ENCODE measurements around the gene FMNL1.

Gene FMNL1

GRCh38 chr17:45223539-45224528 is 2.1 kb downstream of the FMNL1 start:
- Histone ChIP-seq H3K9me3 (ENCODE audit: severe bottlenecking) (no peaks in the 10 kb centered on the region), H3K36me3 (ENCODE audit: low read depth) (no peaks in the 10 kb centered on the region), H3K27me3 (ENCODE audit: insufficient read depth, poor library complexity, severe bottlenecking) (no peaks in the 10 kb centered on the region), H3K4me1 (ENCODE audit: insufficient read depth, poor library complexity, severe bottlenecking) (peaks cover 45% of the 10 kb centered on the region), H3K4me3 (ENCODE audit: severe bottlenecking) (no peak overlapping the region), H3K27ac (ENCODE audit: poor library complexity, severe bottlenecking) (peak overlapping the region; percentile 63)
- no peak for TF ChIP-seq CTCF (IDR thresholded peaks at IDR 0.05; ENCODE audit: poor library complexity, severe bottlenecking)
- DNase-seq (ENCODE audit: low spot score) (no peak), ATAC-seq (ENCODE audit: low read depth) (no peak)

GRCh38 chr17:45224671-45225050 is 3.0 kb downstream of the FMNL1 start:
- ATAC-seq (ENCODE audit: low read depth) (no peak), DNase-seq (ENCODE audit: low spot score) (no peak)
- TF ChIP-seq CTCF (IDR thresholded peaks at IDR 0.05; ENCODE audit: poor library complexity, severe bottlenecking), result no peak
- Histone ChIP-seq H3K27ac (ENCODE audit: poor library complexity, severe bottlenecking) (peak overlapping the region; percentile 63), H3K27me3 (ENCODE audit: insufficient read depth, poor library complexity, severe bottlenecking) (no peaks in the 10 kb centered on the region), H3K9me3 (ENCODE audit: severe bottlenecking) (no peaks in the 10 kb centered on the region), H3K4me1 (ENCODE audit: insufficient read depth, poor library complexity, severe bottlenecking) (peaks cover 54% of the 10 kb centered on the region), H3K36me3 (ENCODE audit: low read depth) (no peaks in the 10 kb centered on the region), H3K4me3 (ENCODE audit: severe bottlenecking) (no peak overlapping the region)

GRCh38 chr17:45225051-45225700 is 3.5 kb downstream of the FMNL1 start:
- H3K27ac ChIP-seq (ENCODE audit: poor library complexity, severe bottlenecking), result peak overlapping the region; percentile 63
- H3K4me3 ChIP-seq (ENCODE audit: severe bottlenecking), result no peak overlapping the region
- H3K9me3 ChIP-seq (ENCODE audit: severe bottlenecking), result no peaks in the 10 kb centered on the region
- no peaks in the 10 kb centered on the region for H3K27me3 ChIP-seq (ENCODE audit: insufficient read depth, poor library complexity, severe bottlenecking)
- no peaks in the 10 kb centered on the region for H3K36me3 ChIP-seq (ENCODE audit: low read depth)
- no peak for TF ChIP-seq CTCF (IDR thresholded peaks at IDR 0.05; ENCODE audit: poor library complexity, severe bottlenecking)
- H3K4me1 ChIP-seq (ENCODE audit: insufficient read depth, poor library complexity, severe bottlenecking), result peaks cover 54% of the 10 kb centered on the region
- DNase-seq (ENCODE audit: low spot score), result no peak
- ATAC-seq (ENCODE audit: low read depth), result peak; percentile 39

GRCh38 chr17:45225964-45226530 is 4.4 kb downstream of the FMNL1 start:
- no peak overlapping the region for H3K4me3 ChIP-seq (ENCODE audit: severe bottlenecking)
- no peaks in the 10 kb centered on the region for H3K9me3 ChIP-seq (ENCODE audit: severe bottlenecking)
- ATAC-seq (ENCODE audit: low read depth), result no peak
- peaks cover 61% of the 10 kb centered on the region for H3K4me1 ChIP-seq (ENCODE audit: insufficient read depth, poor library complexity, severe bottlenecking)
- no peaks in the 10 kb centered on the region for H3K27me3 ChIP-seq (ENCODE audit: insufficient read depth, poor library complexity, severe bottlenecking)
- no peaks in the 10 kb centered on the region for H3K36me3 ChIP-seq (ENCODE audit: low read depth)
- TF ChIP-seq CTCF (IDR thresholded peaks at IDR 0.05; ENCODE audit: poor library complexity, severe bottlenecking), result no peak
- H3K27ac ChIP-seq (ENCODE audit: poor library complexity, severe bottlenecking), result peak overlapping the region; percentile 63
- DNase-seq (ENCODE audit: low spot score), result peak; percentile 69

Measured in RWPE2 (cell line).